LoVo (cell line): ENCODE data around the gene SLC23A3.
"Not testable (repeated sequence)": the region's sequence is repeated elsewhere in the genome, so short reads cannot be mapped to it uniquely, and the experiment has no call there.

Experiments
- DNase-seq: peaks from one replicate; pipeline ENCODE4 v3.0.0-alpha.2; 2016; ENCODE audit warnings: low spot score

Gene SLC23A3

GRCh38 chr2:219205165-219205538, 35.3 kb upstream of the SLC23A3 start:
- no peak for DNase-seq

- DNase-seq = no peak
Measured at GRCh38 chr2:219204425-219205164, 34.8 kb upstream of the SLC23A3 start.

- not testable (repeated sequence) for DNase-seq
Measured at GRCh38 chr2:219201331-219201730, 31.5 kb upstream of the SLC23A3 start.

GRCh38 chr2:219200502-219201326, 30.9 kb upstream of the SLC23A3 start:
- DNase-seq = peak; percentile 21

GRCh38 chr2:219199470-219200211, 29.8 kb upstream of the SLC23A3 start:
- no peak for DNase-seq

GRCh38 chr2:219198974-219199373, 29.1 kb upstream of the SLC23A3 start:
- no peak for DNase-seq

- DNase-seq = no peak
Measured at GRCh38 chr2:219197388-219197787, 27.6 kb upstream of the SLC23A3 start.

- DNase-seq = no peak
Measured at GRCh38 chr2:219186754-219187456, 17.1 kb upstream of the SLC23A3 start.

GRCh38 chr2:219184121-219184520, 14.3 kb upstream of the SLC23A3 start:
- DNase-seq = no peak

GRCh38 chr2:219183151-219183772, 13.4 kb upstream of the SLC23A3 start:
- no peak for DNase-seq

GRCh38 chr2:219182331-219183150, 12.7 kb upstream of the SLC23A3 start:
- no peak for DNase-seq

- DNase-seq = no peak
Measured at GRCh38 chr2:219181531-219181930, 11.7 kb upstream of the SLC23A3 start.

- no peak for DNase-seq
Measured at GRCh38 chr2:219180961-219181360, 11.1 kb upstream of the SLC23A3 start.

GRCh38 chr2:219179601-219180465, 10.0 kb upstream of the SLC23A3 start:
- no peak for DNase-seq

GRCh38 chr2:219178377-219179175, 8.7 kb upstream of the SLC23A3 start:
- peak; percentile 7 for DNase-seq

GRCh38 chr2:219177552-219178376, 7.9 kb upstream of the SLC23A3 start, which contains the start of gene RETREG2:
TSS of gene RETREG2 (plus strand) at chr2:219178275. CDS start at chr2:219178353, 78 bp downstream.
- peak; percentile 92 for DNase-seq

GRCh38 chr2:219176818-219177551, 7.2 kb upstream of the SLC23A3 start, which contains the start of gene CNPPD1:
TSS of gene CNPPD1 (minus strand) at chr2:219176925. CDS start at chr2:219176828, 97 bp downstream.
- DNase-seq = peak; percentile 89
